Ascending aorta (tissue), 2 donors: ENCODE data around the gene CRACDL. TPM values are rescaled to one million over a fixed set of nuclear protein-coding genes. Genes with fewer than 3 reads are reported as not detected.

Experiments used
- DNase-seq, 2 donors: peaks; one replicate each; pipeline ENCODE4 v3.0.0-alpha.2; 2019; ENCODE audit warnings: low spot score in 2 of 2
- H3K27ac ChIP-seq, 2 donors: fragments of 200-600 bp; sonication (generic); one replicate each; pipeline ENCODE4 v1.5.1; 2016 to 2017; ENCODE audit warnings: mild to moderate bottlenecking in 1 of 2
- H3K27me3 ChIP-seq: fragments of 200-600 bp; sonication (generic); one replicate; pipeline ENCODE4 v1.5.1; 2017
- H3K36me3 ChIP-seq, 2 donors: fragments of 200-600 bp; sonication (generic); one replicate each; pipeline ENCODE4 v1.5.1; 2016
- H3K4me1 ChIP-seq, 2 donors: fragments of 200-600 bp; sonication (generic); one replicate each; pipeline ENCODE4 v1.5.1; 2016 to 2017; ENCODE audit warnings: mild to moderate bottlenecking in 1 of 2
- H3K4me3 ChIP-seq, 2 donors: fragments of 200-600 bp; sonication (generic); one replicate each; pipeline ENCODE4 v1.5.1; 2016 to 2017; ENCODE audit warnings: mild to moderate bottlenecking in 1 of 2
- H3K9me3 ChIP-seq, 2 donors: fragments of 200-600 bp; sonication (generic); one replicate each; pipeline ENCODE4 v1.5.1; 2016
- CTCF ChIP-seq, 3 experiments: fragments of 200-600 bp in 2 of 3; fragments of 450-650 bp in 1 of 3; sonication (generic) in 2 of 3; IDR thresholded peaks; one replicate each; pipeline ENCODE4 v1.5.1; 2016 to 2019; ENCODE audit warnings: antibody characterized with exemption in 3 of 3, mild to moderate bottlenecking in 1 of 3, moderate library complexity in 1 of 3
- intact Hi-C: fragments of 100-400 bp; cut with DNase I; formaldehyde crosslinking; loops from one replicate; pipeline ENCODE4 v1.15.1; 2023
- total RNA-seq: library from RNA; depleted of rRNA; stranded (reverse); fragments of >200 nt; gene quantifications from one replicate; pipeline ENCODE4 v1.1.0, GENCODE V29; 2016

Gene CRACDL
- total RNA-seq, 1 donor from 2014 or later = 51.9 TPM

DNA sequence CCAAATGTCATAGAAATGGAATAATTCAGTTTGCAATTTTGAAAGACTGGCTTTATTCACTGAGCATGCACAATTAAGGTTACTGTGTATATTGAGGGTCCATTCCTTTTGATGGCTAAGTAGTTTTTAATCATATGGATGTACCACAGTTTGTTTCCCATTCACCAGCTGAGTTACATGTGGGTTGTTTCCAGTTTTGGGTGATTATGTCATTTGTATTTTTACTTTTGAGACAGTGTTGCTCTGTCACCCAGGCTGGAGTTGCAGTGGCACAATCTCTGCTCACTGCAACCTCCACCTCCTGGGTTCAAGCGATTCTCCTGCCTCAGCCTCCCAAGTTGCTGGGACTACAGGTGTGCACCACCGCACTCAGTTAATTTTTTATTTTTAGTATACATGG, 124.3 kb downstream of the CRACDL start:
- no peak for TF ChIP-seq CTCF (IDR thresholded peaks at IDR 0.05)
- Histone ChIP-seq H3K4me3 (no peak overlapping the region), H3K27me3 (no peaks in the 10 kb centered on the region), H3K36me3 (no peaks in the 10 kb centered on the region), H3K27ac (no peak overlapping the region), H3K9me3 (no peaks in the 10 kb centered on the region), H3K4me1 (peaks cover 2 to 17% of the 10 kb centered on the region in 2 donors)
- intact Hi-C loops = no loop called here
- peak in 1 of 2 donors; percentile 7 for DNase-seq

DNA sequence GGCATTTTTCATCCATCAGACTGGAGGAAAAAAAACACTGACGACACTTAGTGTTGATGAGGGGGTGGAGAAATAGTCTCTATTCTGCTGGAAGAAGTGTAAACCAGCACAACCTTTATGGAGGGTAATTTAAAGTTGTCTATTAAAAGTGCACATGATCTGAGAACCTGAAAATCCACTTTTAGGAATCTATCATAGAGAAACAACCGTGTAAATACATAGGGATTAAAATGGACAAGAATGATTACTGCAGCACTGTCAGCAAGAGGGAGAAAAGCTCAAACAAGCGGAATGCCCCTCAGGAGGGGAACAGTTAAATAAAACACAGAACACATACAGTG, 125.5 kb downstream of the CRACDL start:
- H3K36me3 ChIP-seq = no peaks in the 10 kb centered on the region
- intact Hi-C loops = no loop called here
- no peak overlapping the region for H3K27ac ChIP-seq
- peaks cover 6 to 29% of the 10 kb centered on the region in 2 donors for H3K4me1 ChIP-seq
- TF ChIP-seq CTCF (IDR thresholded peaks at IDR 0.05) = no peak
- no peaks in the 10 kb centered on the region for H3K9me3 ChIP-seq
- H3K27me3 ChIP-seq = no peaks in the 10 kb centered on the region
- DNase-seq = no peak
- no peak overlapping the region for H3K4me3 ChIP-seq

DNA sequence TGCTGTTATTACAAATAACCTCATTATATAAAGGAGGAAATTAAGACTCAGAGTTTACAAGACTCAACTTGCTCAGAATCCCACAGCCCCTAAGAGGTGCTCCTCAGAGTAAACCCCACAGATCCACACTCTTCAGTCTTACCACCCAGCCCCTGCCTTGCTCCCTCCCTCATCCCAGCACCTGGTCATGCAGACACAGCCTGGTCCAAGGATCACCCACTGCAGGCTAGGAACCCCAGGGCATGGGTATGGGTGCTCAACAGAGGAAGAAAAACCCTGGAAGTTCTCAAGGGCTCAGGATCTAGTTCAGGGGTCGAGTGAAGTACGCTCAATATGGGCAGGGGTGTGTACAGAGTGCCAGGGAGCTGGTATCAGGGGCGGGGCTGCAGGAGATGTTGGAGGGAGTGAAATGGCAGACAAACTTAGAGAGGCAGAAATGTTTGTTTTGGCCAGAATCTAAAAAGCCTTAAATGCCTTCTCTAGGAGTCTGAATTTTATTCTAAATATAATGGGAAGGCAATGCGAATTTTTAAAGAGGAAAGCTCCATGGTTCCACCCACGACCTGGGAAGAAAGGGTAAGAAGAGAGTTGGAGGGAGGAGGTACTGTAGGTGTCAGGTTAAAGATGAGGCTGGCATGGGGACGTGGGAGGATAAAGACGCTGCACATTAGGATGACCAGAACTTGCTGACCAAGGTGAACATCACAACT, 126.0 kb downstream of the CRACDL start:
- Histone ChIP-seq H3K9me3 (no peaks in the 10 kb centered on the region), H3K27me3 (no peaks in the 10 kb centered on the region), H3K4me1 (peaks cover 6 to 34% of the 10 kb centered on the region in 2 donors), H3K27ac (no peak overlapping the region), H3K4me3 (no peak overlapping the region), H3K36me3 (no peaks in the 10 kb centered on the region)
- intact Hi-C loops = no loop called here
- peak in 1 of 2 donors; percentile 28 for DNase-seq
- TF ChIP-seq CTCF (IDR thresholded peaks at IDR 0.05) = no peak

DNA sequence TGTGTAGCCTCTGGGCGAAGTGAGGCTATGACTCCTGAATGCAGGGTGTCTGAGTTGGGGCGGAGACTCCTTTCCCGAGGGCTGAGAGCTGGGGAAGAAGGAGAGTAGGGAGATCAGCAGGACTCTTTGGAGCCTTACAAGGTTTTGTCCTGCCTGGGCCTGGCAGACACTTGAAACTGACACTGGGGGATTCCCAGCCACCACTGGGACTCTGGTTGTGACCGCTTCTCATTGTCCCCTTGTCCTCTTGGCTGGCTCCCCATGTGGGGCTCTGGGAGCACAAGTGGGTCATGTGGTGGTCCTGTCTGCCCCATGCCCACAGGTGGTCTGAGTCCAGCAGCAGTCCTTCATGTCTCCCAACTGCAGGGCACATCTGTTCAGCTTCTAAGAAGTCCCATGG, 126.9 kb downstream of the CRACDL start:
- Histone ChIP-seq H3K9me3 (no peaks in the 10 kb centered on the region), H3K4me3 (no peak overlapping the region), H3K36me3 (no peaks in the 10 kb centered on the region), H3K4me1 (peaks cover 6 to 34% of the 10 kb centered on the region in 2 donors), H3K27ac (no peak overlapping the region), H3K27me3 (no peaks in the 10 kb centered on the region)
- TF ChIP-seq CTCF (IDR thresholded peaks at IDR 0.05) = no peak
- DNase-seq = peak in 1 of 2 donors; percentile 47
- intact Hi-C loops = no loop called here

GRCh38 chr2:98808546-98808945, 127.5 kb downstream of the CRACDL start:
- no peaks in the 10 kb centered on the region for H3K27me3 ChIP-seq
- H3K9me3 ChIP-seq = no peaks in the 10 kb centered on the region
- no peaks in the 10 kb centered on the region for H3K36me3 ChIP-seq
- intact Hi-C loops = no loop called here
- no peak for TF ChIP-seq CTCF (IDR thresholded peaks at IDR 0.05)
- H3K27ac ChIP-seq = no peak overlapping the region
- peaks cover 6 to 34% of the 10 kb centered on the region in 2 donors for H3K4me1 ChIP-seq
- DNase-seq = peak in 1 of 2 donors; percentile 21
- no peak overlapping the region for H3K4me3 ChIP-seq
